Endothelial cell of umbilical vein (primary cell): ENCODE results near the gene PCDH9. TPM values are rescaled to one million over a fixed set of nuclear protein-coding genes. Genes with fewer than 3 reads are reported as not detected.

Experiments
- BruUV-seq: library from RNA; stranded (reverse); fragments of 400-500 nt; replicated peaks from 2 replicates; lab custom pipeline; 2021; lab: Mats Ljungman, UMichigan
- CTCF ChIA-PET: fragments of 300-600, 350-600 bp; sonication (Branson Sonifier 250); formaldehyde crosslinking; loops from one replicate; lab custom pipeline; 2021; ENCODE audit warnings: antibody characterized with exemption, inconsistent platforms; lab: Charles Lee
- POLR2A ChIA-PET: fragments of 300-600, 350-600 bp; sonication (Branson Sonifier 250); formaldehyde crosslinking; loops from one replicate; lab custom pipeline; 2021; ENCODE audit warnings: antibody characterized with exemption, inconsistent platforms; lab: Charles Lee
- DNase-seq: peaks from one replicate; pipeline ENCODE4 v3.0.0-alpha.2; 2011; ENCODE audit warnings: low read depth, low spot score
- FAIRE-seq: peaks from 2 replicates; lab custom pipeline; 2011; peaks lifted over from hg19 to GRCh38; lab: Jason Lieb, UNC
- H2AFZ ChIP-seq: 2 replicates; pipeline ENCODE4 v1.6.0; 2012; ENCODE audit warnings: low read depth, low read length, control low read depth, inconsistent platforms
- H3K27ac ChIP-seq: 2 replicates; pipeline ENCODE4 v1.5.1; 2011; ENCODE audit warnings: low read depth, mild to moderate bottlenecking, control low read depth, low read length, moderate library complexity; ENCODE audit not compliant: insufficient read depth
- H3K27me3 ChIP-seq, 2 experiments: 2 replicates each; pipeline versions ENCODE4 v1.6.0 to v1.6.1; 2011; ENCODE audit warnings: low read length in 2 of 2, mixed read lengths in 1 of 2; ENCODE audit not compliant: control insufficient read depth in 2 of 2, insufficient read depth in 2 of 2
- H3K36me3 ChIP-seq, 2 experiments: 2 replicates in 1 of 2; 3 replicates in 1 of 2; pipeline ENCODE4 v1.5.1; 2011; ENCODE audit warnings: low read length in 2 of 2, mild to moderate bottlenecking in 1 of 2, moderate library complexity in 1 of 2; ENCODE audit not compliant: control insufficient read depth in 2 of 2, insufficient read depth in 2 of 2; ENCODE audit errors: extremely low read depth in 1 of 2
- H3K4me1 ChIP-seq: 3 replicates; pipeline ENCODE4 v1.5.1; 2011; ENCODE audit warnings: mild to moderate bottlenecking, low read length; ENCODE audit not compliant: control insufficient read depth, insufficient read depth; ENCODE audit errors: extremely low read depth
- H3K4me2 ChIP-seq: 2 replicates; pipeline ENCODE4 v1.6.1; 2011; ENCODE audit warnings: low read length, control low read depth, mixed read lengths; ENCODE audit not compliant: insufficient read depth
- H3K4me3 ChIP-seq, 3 experiments: fragments of 200-600 bp in 1 of 3; sonication (generic), shearing (Covaris generic) in 1 of 3; replicated peaks in 1 of 3; 2 replicates each; pipeline ENCODE4 v1.5.1; 2011 to 2016; ENCODE audit warnings: control low read depth in 3 of 3, low read length in 3 of 3, mild to moderate bottlenecking in 2 of 3, inconsistent platforms in 1 of 3, low read depth in 1 of 3, moderate library complexity in 1 of 3; ENCODE audit not compliant: insufficient read depth in 1 of 3
- H3K79me2 ChIP-seq: 2 replicates; pipeline ENCODE4 v1.6.0; 2012; ENCODE audit warnings: low read length, inconsistent platforms; ENCODE audit not compliant: control insufficient read depth, insufficient read depth
- H3K9ac ChIP-seq: replicated peaks from 2 replicates; pipeline ENCODE3; 2011; ENCODE audit warnings: low read length, control low read depth; ENCODE audit not compliant: insufficient read depth; ENCODE audit errors: extremely low read depth
- H3K9me1 ChIP-seq: replicated peaks from 3 replicates; pipeline ENCODE4 v1.6.0; 2011; ENCODE audit warnings: mild to moderate bottlenecking, low read length; ENCODE audit not compliant: control insufficient read depth, insufficient read depth; ENCODE audit errors: extremely low read depth
- H3K9me3 ChIP-seq: replicated peaks from 2 replicates; pipeline ENCODE4 v1.5.1; 2012; ENCODE audit warnings: low read length, inconsistent platforms; ENCODE audit not compliant: control insufficient read depth, insufficient read depth
- H4K20me1 ChIP-seq: replicated peaks from 2 replicates; pipeline ENCODE3; 2011; ENCODE audit warnings: mild to moderate bottlenecking, low read length; ENCODE audit not compliant: control insufficient read depth, insufficient read depth; ENCODE audit errors: extremely low read depth
- CTCF ChIP-seq, 2 donors: IDR thresholded peaks; 1 replicate in 1 of 2; 2 replicates in 1 of 2; pipeline ENCODE4 v1.5.1; 2011; ENCODE audit warnings: low read length in 2 of 2, mild to moderate bottlenecking in 2 of 2, moderate library complexity in 2 of 2, control low read depth in 1 of 2, inconsistent platforms in 1 of 2, low read depth in 1 of 2; ENCODE audit not compliant: insufficient read depth in 1 of 2; ENCODE audit errors: extremely low read depth in 1 of 2
- EZH2 ChIP-seq: IDR thresholded peaks from 2 replicates; pipeline ENCODE4 v1.6.1; 2012; ENCODE audit warnings: borderline replicate concordance, low read depth, mild to moderate bottlenecking, moderate library complexity, low read length, inconsistent platforms; ENCODE audit not compliant: severe bottlenecking
- FOS ChIP-seq: IDR thresholded peaks from 2 replicates; pipeline ENCODE4 v1.6.1; 2011; ENCODE audit warnings: mild to moderate bottlenecking, low read length, moderate library complexity, borderline replicate concordance; ENCODE audit not compliant: insufficient read depth
- GATA2 ChIP-seq: IDR thresholded peaks from 2 replicates; pipeline ENCODE4 v1.7.0; 2011; ENCODE audit warnings: low read depth, mild to moderate bottlenecking, moderate library complexity, mixed read lengths, low read length; ENCODE audit not compliant: insufficient read length, insufficient read depth
- JUN ChIP-seq: IDR thresholded peaks from 2 replicates; pipeline ENCODE4 v1.6.1; 2011; ENCODE audit warnings: borderline replicate concordance, low read depth; ENCODE audit not compliant: insufficient read length, insufficient read depth
- MAX ChIP-seq: IDR thresholded peaks from 2 replicates; pipeline ENCODE4 v1.6.1; 2011; ENCODE audit not compliant: insufficient read depth, insufficient read length
- MYC ChIP-seq: IDR thresholded peaks from one replicate; pipeline ENCODE4 v1.6.1; 2011; ENCODE audit warnings: mild to moderate bottlenecking, low read depth, low read length
- POLR2A ChIP-seq: IDR thresholded peaks from 2 replicates; pipeline ENCODE4 v1.6.1; 2012; ENCODE audit warnings: low read depth, mild to moderate bottlenecking, control low read depth, low read length
- POLR2AphosphoS5 ChIP-seq: IDR thresholded peaks from 2 replicates; pipeline ENCODE4 v1.6.1; 2012; ENCODE audit warnings: low read depth, mild to moderate bottlenecking, control low read depth, low read length, moderate library complexity; ENCODE audit not compliant: insufficient read depth
- dilution Hi-C: fragments of 300-500 bp; cut with MboI; formaldehyde crosslinking; loops from one replicate; pipeline ENCODE4 v1.15.0; 2019; ENCODE audit warnings: low sequenced_read_pairs; ENCODE audit not compliant: extremely low pct_ligation_motif_present
- intact Hi-C: fragments of 100-400 bp; cut with micrococcal nuclease; formaldehyde crosslinking; loops from one replicate; pipeline ENCODE4 v1.10.0; 2022
- polyA plus RNA-seq, 4 experiments: library from polyadenylated mRNA; depleted of rRNA in 3 of 4; stranded (reverse) in 3 of 4; unstranded in 1 of 4; fragments of >200 nt; gene quantifications; 2 replicates each; pipeline versions ENCODE4 v1.2.1 to v1.2.3, GENCODE V29; 2011 to 2012; ENCODE audit warnings: missing spikeins in 1 of 4
- total RNA-seq: library from RNA; stranded (reverse); gene quantifications from 2 replicates; pipeline ENCODE4 v1.2.3, GENCODE V29; 2021

Gene PCDH9
- total and polyA plus RNA-seq, 2 donors (not counting 3 experiments of a cell fraction or from before 2014, with no cell fraction given), result 1.1 to 5.2 TPM

DNA sequence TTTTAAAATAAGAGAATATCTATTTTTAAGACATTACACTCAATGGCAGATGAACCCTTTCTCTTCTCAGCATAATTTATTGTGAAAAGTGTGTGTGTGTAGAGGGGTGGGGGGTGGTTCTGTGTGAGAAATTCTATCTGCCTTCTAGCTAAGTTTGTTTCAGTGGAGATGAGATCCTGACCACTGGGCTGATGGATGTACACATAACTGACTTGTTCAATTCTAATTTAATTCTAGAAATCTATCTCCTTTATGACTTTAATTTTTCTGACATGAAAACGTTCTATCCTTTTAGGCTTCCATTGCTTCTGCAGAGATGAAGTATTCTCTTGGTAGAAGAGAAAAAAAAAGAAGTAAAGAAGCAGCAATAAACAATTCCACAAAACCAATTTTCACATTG, 891.6 kb downstream of the PCDH9 start:
- Histone ChIP-seq H3K4me3 (no peak overlapping the region), H3K9me3 (no peaks in the 10 kb centered on the region), H3K27ac (no peak overlapping the region), H3K36me3 (no peaks in the 10 kb centered on the region), H3K79me2 (no peaks in the 10 kb centered on the region), H3K4me2 (no peak overlapping the region), H4K20me1 (no peaks in the 10 kb centered on the region), H3K9me1 (no peaks in the 10 kb centered on the region), H3K4me1 (no peaks in the 10 kb centered on the region), H2AFZ (no peak overlapping the region), H3K9ac (no peak overlapping the region), H3K27me3 (no peaks in the 10 kb centered on the region)
- TF ChIP-seq MYC (no peak), JUN (no peak), POLR2AphosphoS5 (no peak), EZH2 (no peak), CTCF (IDR thresholded peaks at IDR 0.05; ENCODE audit: extremely low read depth in 1 of 2, insufficient read depth in 1 of 2, low read depth in 1 of 2, low read length in 2 of 2) (no peak), MAX (no peak), GATA2 (no peak), FOS (no peak), POLR2A (no peak)
- FAIRE-seq (no peak), DNase-seq (no peak)
- ChIA-PET POLR2A (no interaction called here), CTCF (interaction anchor here (0.8 kb wide), 1 partner anchor 280 kb away, joined by 3 read pairs; no protein-coding TSS in a partner anchor)
- no TSS peak for BruUV-seq
- dilution Hi-C loops (no loop called here), intact Hi-C loops (no loop called here)
